ENCODE results near the gene GDNF. TPM values are rescaled to one million over a fixed set of nuclear protein-coding genes. Genes with fewer than 3 reads are reported as not detected.

GDNF gene
- total and polyA plus RNA-seq, 2 donors (not counting 1 experiment from before 2014, with no cell fraction given) = not detected

DNA sequence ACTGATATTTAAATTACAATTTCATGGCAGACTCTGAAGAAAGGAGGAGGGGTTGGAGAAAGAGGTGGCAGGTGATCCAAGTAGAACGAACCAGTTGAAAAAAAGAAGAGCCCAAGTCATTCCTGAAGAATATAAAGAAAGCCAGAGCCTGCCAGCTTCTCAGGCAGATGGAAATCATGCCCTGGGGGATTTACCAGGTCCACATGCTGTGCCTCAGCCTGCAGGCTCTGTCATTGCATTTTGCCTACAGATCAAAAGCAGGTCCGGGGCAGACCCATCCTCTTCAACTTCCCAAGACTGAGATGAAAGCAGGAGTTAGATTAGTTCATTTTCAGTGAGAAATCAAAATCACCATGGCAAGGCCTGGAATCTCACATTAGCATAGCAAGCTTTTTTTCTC is 48.5 kb downstream of the GDNF start:
- POLR2A ChIA-PET = no interaction called here
- no peak for DNase-seq

GRCh38 chr5:37789991-37790390 is 49.9 kb downstream of the GDNF start:
- ChIA-PET POLR2A (no interaction called here), CTCF (no interaction called here)
- no peaks in the 10 kb centered on the region for H3K36me3 ChIP-seq (replicated peaks in 1 of 2; ENCODE audit: control extremely low read depth in 1 of 2, control insufficient read depth in 1 of 2, extremely low read depth in 1 of 2, insufficient read depth in 2 of 2, low read length in 1 of 2)
- intact Hi-C loops (cut with micrococcal nuclease) = no loop called here
- H3K9me3 Mint-ChIP-seq (ENCODE audit: insufficient read depth) = peaks cover 16% of the 10 kb centered on the region
- H3K4me3 Mint-ChIP-seq = no peak overlapping the region
- H3K27me3 ChIP-seq (replicated peaks in 1 of 4; ENCODE audit: control extremely low read depth in 1 of 4, control insufficient read depth in 3 of 4, insufficient read depth in 4 of 4, low read length in 3 of 4) = no peaks in the 10 kb centered on the region
- H3K4me2 ChIP-seq (replicated peaks; ENCODE audit: low read depth, low read length, poor library complexity, severe bottlenecking) = no peak overlapping the region
- ATAC-seq (ENCODE audit: low read depth) = no peak
- no peak overlapping the region for H2AFZ ChIP-seq (ENCODE audit: insufficient read depth, low read depth, low read length, poor library complexity, severe bottlenecking)
- no peaks in the 10 kb centered on the region for H4K20me1 ChIP-seq (ENCODE audit: control insufficient read depth, insufficient read depth, low read length, poor library complexity, severe bottlenecking)
- WGBS (ENCODE audit: insufficient coverage) = 57% methylated on average over 1 of the region's 2 CpGs
- H3K9ac ChIP-seq (ENCODE audit: low read length) = no peak overlapping the region
- H3K9me3 ChIP-seq (ENCODE audit: control extremely low read depth in 1 of 3, control insufficient read depth in 2 of 3, insufficient read depth in 1 of 3, low read length in 2 of 3) = peaks cover 0 to 17% (median 0%) of the 10 kb centered on the region in 3 donors
- no peak overlapping the region for H3K27ac ChIP-seq (ENCODE audit: low read length in 2 of 2)
- no peaks in the 10 kb centered on the region for H3K4me1 Mint-ChIP-seq
- no peak overlapping the region for H3K27ac Mint-ChIP-seq
- TF ChIP-seq EZH2 (IDR thresholded peaks at IDR 0.05; ENCODE audit: borderline replicate concordance, insufficient read depth, low read depth, low read length, poor library complexity, severe bottlenecking) = no peak
- TF ChIP-seq, protein P1, sequence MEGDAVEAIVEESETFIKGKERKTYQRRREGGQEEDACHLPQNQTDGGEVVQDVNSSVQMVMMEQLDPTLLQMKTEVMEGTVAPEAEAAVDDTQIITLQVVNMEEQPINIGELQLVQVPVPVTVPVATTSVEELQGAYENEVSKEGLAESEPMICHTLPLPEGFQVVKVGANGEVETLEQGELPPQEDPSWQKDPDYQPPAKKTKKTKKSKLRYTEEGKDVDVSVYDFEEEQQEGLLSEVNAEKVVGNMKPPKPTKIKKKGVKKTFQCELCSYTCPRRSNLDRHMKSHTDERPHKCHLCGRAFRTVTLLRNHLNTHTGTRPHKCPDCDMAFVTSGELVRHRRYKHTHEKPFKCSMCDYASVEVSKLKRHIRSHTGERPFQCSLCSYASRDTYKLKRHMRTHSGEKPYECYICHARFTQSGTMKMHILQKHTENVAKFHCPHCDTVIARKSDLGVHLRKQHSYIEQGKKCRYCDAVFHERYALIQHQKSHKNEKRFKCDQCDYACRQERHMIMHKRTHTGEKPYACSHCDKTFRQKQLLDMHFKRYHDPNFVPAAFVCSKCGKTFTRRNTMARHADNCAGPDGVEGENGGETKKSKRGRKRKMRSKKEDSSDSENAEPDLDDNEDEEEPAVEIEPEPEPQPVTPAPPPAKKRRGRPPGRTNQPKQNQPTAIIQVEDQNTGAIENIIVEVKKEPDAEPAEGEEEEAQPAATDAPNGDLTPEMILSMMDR (IDR thresholded peaks at IDR 0.05) = no peak
- DNase-seq = no peak
- H3K27me3 Mint-ChIP-seq = peaks cover 10% of the 10 kb centered on the region
- H3K4me3 ChIP-seq (ENCODE audit: control extremely low read depth in 1 of 5, extremely low read depth in 1 of 5, insufficient read depth in 1 of 5, low read depth in 2 of 5, low read length in 4 of 5) = no peak overlapping the region
- H3K4me1 ChIP-seq (ENCODE audit: control insufficient read depth in 2 of 2, insufficient read depth in 2 of 2, low read length in 2 of 2) = no peaks in the 10 kb centered on the region
- no peaks in the 10 kb centered on the region for H3K79me2 ChIP-seq (ENCODE audit: control insufficient read depth, insufficient read depth, low read length)

More for the DNA sequence above, 48.5 kb downstream of the GDNF start:
- Histone ChIP-seq H3K4me1 (ENCODE audit: control insufficient read depth in 2 of 2, insufficient read depth in 2 of 2, low read length in 2 of 2) (no peaks in the 10 kb centered on the region), H3K79me2 (ENCODE audit: control insufficient read depth, insufficient read depth, low read length) (no peaks in the 10 kb centered on the region), H4K20me1 (ENCODE audit: control insufficient read depth, insufficient read depth, low read length, poor library complexity, severe bottlenecking) (no peaks in the 10 kb centered on the region), H3K4me2 (replicated peaks; ENCODE audit: low read depth, low read length, poor library complexity, severe bottlenecking) (no peak overlapping the region), H2AFZ (ENCODE audit: insufficient read depth, low read depth, low read length, poor library complexity, severe bottlenecking) (no peak overlapping the region), H3K9me3 (ENCODE audit: control extremely low read depth in 1 of 3, control insufficient read depth in 2 of 3, insufficient read depth in 1 of 3, low read length in 2 of 3) (peaks cover 0 to 18% (median 0%) of the 10 kb centered on the region in 3 donors), H3K9ac (ENCODE audit: low read length) (no peak overlapping the region), H3K4me3 (ENCODE audit: control extremely low read depth in 1 of 5, extremely low read depth in 1 of 5, insufficient read depth in 1 of 5, low read depth in 2 of 5, low read length in 4 of 5) (no peak overlapping the region), H3K27me3 (replicated peaks in 1 of 4; ENCODE audit: control extremely low read depth in 1 of 4, control insufficient read depth in 3 of 4, insufficient read depth in 4 of 4, low read length in 3 of 4) (no peaks in the 10 kb centered on the region), H3K36me3 (replicated peaks in 1 of 2; ENCODE audit: control extremely low read depth in 1 of 2, control insufficient read depth in 1 of 2, extremely low read depth in 1 of 2, insufficient read depth in 2 of 2, low read length in 1 of 2) (no peaks in the 10 kb centered on the region), H3K27ac (ENCODE audit: low read length in 2 of 2) (no peak overlapping the region)
- Mint-ChIP-seq H3K4me1 (no peaks in the 10 kb centered on the region), H3K4me3 (no peak overlapping the region), H3K27me3 (peaks cover 7% of the 10 kb centered on the region), H3K9me3 (ENCODE audit: insufficient read depth) (peaks cover 14% of the 10 kb centered on the region), H3K27ac (no peak overlapping the region)
- WGBS (ENCODE audit: insufficient coverage) = 86% methylated on average over 1 of the region's 2 CpGs
- intact Hi-C loops (cut with micrococcal nuclease) = no loop called here
- ATAC-seq (ENCODE audit: low read depth) = no peak
- TF ChIP-seq EZH2 (IDR thresholded peaks at IDR 0.05; ENCODE audit: borderline replicate concordance, insufficient read depth, low read depth, low read length, poor library complexity, severe bottlenecking) = no peak
- TF ChIP-seq, protein P1 (IDR thresholded peaks at IDR 0.05) = no peak
- CTCF ChIA-PET = no interaction called here
